B cell (primary cell): ENCODE data around the gene DAO. TPM values are rescaled to one million over a fixed set of nuclear protein-coding genes. Genes with fewer than 3 reads are reported as not detected.

Experiments used
- ATAC-seq: fragments of 200-7000 bp; cut with Tn5 transposase; one replicate; pipeline ENCODE4 v1.10.0; 2021; ENCODE audit warnings: low read depth, mild to moderate bottlenecking, moderate number of reproducible peaks, moderate library complexity
- CTCF ChIA-PET: fragments of 350-600 bp; sonication (Branson Sonifier 250); formaldehyde crosslinking; loops from one replicate; lab custom pipeline; 2021; ENCODE audit warnings: antibody characterized with exemption, inconsistent platforms; lab: Charles Lee
- POLR2A ChIA-PET: fragments of 350-600 bp; sonication (Branson Sonifier 250); formaldehyde crosslinking; loops from one replicate; lab custom pipeline; 2021; ENCODE audit warnings: antibody characterized with exemption; lab: Charles Lee
- DNase-seq: peaks from one replicate; pipeline ENCODE4 v3.0.0; 2013
- H2AFZ ChIP-seq: 2 replicates; pipeline ENCODE4 v1.6.1; 2012; ENCODE audit warnings: mild to moderate bottlenecking, low read depth, low read length; ENCODE audit not compliant: insufficient read depth, poor library complexity, severe bottlenecking
- H3K27ac ChIP-seq, 2 donors: 1 replicate in 1 of 2; 2 replicates in 1 of 2; pipeline ENCODE4 v1.5.1; 2012 to 2013; ENCODE audit warnings: low read length in 2 of 2, mild to moderate bottlenecking in 2 of 2, moderate library complexity in 1 of 2
- H3K27me3 ChIP-seq, 4 experiments: fragments of 200-600 bp in 1 of 4; sonication (generic) in 1 of 4; replicated peaks in 1 of 4; 1 replicate in 2 of 4; 2 replicates in 2 of 4; pipeline versions ENCODE4 v1.6.1 to v1.7.0; 2013 to 2016; ENCODE audit warnings: low read length in 3 of 4, mild to moderate bottlenecking in 2 of 4, mixed read lengths in 1 of 4, moderate library complexity in 1 of 4; ENCODE audit not compliant: insufficient read depth in 4 of 4, control insufficient read depth in 3 of 4; ENCODE audit errors: control extremely low read depth in 1 of 4
- H3K36me3 ChIP-seq, 2 experiments: replicated peaks in 1 of 2; 1 replicate in 1 of 2; 2 replicates in 1 of 2; pipeline versions ENCODE4 v1.6.1 to v1.7.1; 2013; ENCODE audit warnings: low read length in 1 of 2; ENCODE audit not compliant: insufficient read depth in 2 of 2, control insufficient read depth in 1 of 2; ENCODE audit errors: control extremely low read depth in 1 of 2, extremely low read depth in 1 of 2
- H3K4me1 ChIP-seq, 2 donors: fragments of 200-600 bp in 1 of 2; sonication (generic) in 1 of 2; 1 replicate in 1 of 2; 2 replicates in 1 of 2; pipeline versions ENCODE4 v1.5.1 to v1.6.1; 2013 to 2017; ENCODE audit warnings: low read length in 2 of 2; ENCODE audit not compliant: control insufficient read depth in 2 of 2, insufficient read depth in 2 of 2
- H3K4me2 ChIP-seq: replicated peaks from 2 replicates; pipeline ENCODE3; 2012; ENCODE audit warnings: mild to moderate bottlenecking, low read depth, low read length; ENCODE audit not compliant: poor library complexity, severe bottlenecking
- H3K4me3 ChIP-seq, 5 experiments: fragments of 200-600 bp in 1 of 5; sonication (generic) in 1 of 5; 1 replicate in 3 of 5; 2 replicates in 2 of 5; pipeline versions ENCODE4 v1.5.1 to v1.7.0; 2011 to 2016; ENCODE audit warnings: low read length in 4 of 5, mild to moderate bottlenecking in 4 of 5, low read depth in 2 of 5, control low read depth in 1 of 5, moderate library complexity in 1 of 5; ENCODE audit not compliant: insufficient read depth in 1 of 5; ENCODE audit errors: control extremely low read depth in 1 of 5, extremely low read depth in 1 of 5
- H3K79me2 ChIP-seq: fragments of 200-600 bp; sonication (generic); one replicate; pipeline ENCODE4 v1.6.0; 2016; ENCODE audit warnings: low read length; ENCODE audit not compliant: control insufficient read depth, insufficient read depth
- H3K9ac ChIP-seq: fragments of 200-600 bp; sonication (generic); 2 replicates; pipeline ENCODE4 v1.6.1; 2017; ENCODE audit warnings: mild to moderate bottlenecking, low read length, moderate library complexity
- H3K9me3 ChIP-seq, 3 donors: one replicate each; pipeline versions ENCODE4 v1.6.1 to v1.7.1; 2013; ENCODE audit warnings: low read length in 2 of 3; ENCODE audit not compliant: control insufficient read depth in 2 of 3, insufficient read depth in 1 of 3; ENCODE audit errors: control extremely low read depth in 1 of 3
- H4K20me1 ChIP-seq: 2 replicates; pipeline ENCODE4 v1.6.0; 2012; ENCODE audit warnings: mild to moderate bottlenecking, low read length; ENCODE audit not compliant: insufficient read depth, control insufficient read depth, poor library complexity, severe bottlenecking
- H3K27ac Mint-ChIP-seq: one replicate; pipeline ENCODE4 v1.8.0; 2021; ENCODE audit warnings: mixed read lengths
- H3K27me3 Mint-ChIP-seq: one replicate; pipeline ENCODE4 v1.8.0; 2021; ENCODE audit warnings: mixed read lengths
- H3K4me1 Mint-ChIP-seq: one replicate; pipeline ENCODE4 v1.8.0; 2021; ENCODE audit warnings: mixed read lengths
- H3K4me3 Mint-ChIP-seq: one replicate; pipeline ENCODE4 v1.8.0; 2021; ENCODE audit warnings: mixed read lengths
- H3K9me3 Mint-ChIP-seq: one replicate; pipeline ENCODE4 v1.8.0; 2022; ENCODE audit warnings: mixed read lengths; ENCODE audit not compliant: insufficient read depth
- CTCF ChIP-seq: fragments of 200-600 bp; IDR thresholded peaks from one replicate; pipeline ENCODE4 v1.8.0; 2022; ENCODE audit warnings: antibody characterized with exemption, mild to moderate bottlenecking
- EZH2 ChIP-seq: IDR thresholded peaks from 2 replicates; pipeline ENCODE4 v1.6.1; 2012; ENCODE audit warnings: borderline replicate concordance, low read depth, mild to moderate bottlenecking, moderate library complexity, low read length; ENCODE audit not compliant: insufficient read depth, poor library complexity, severe bottlenecking
- WGBS: methylation state at CpG from one replicate; pipeline ENCODE4 v1.1.5; 2013; ENCODE audit warnings: missing lambda C conversion rate; ENCODE audit not compliant: insufficient coverage; 5-methylcytosine and 5-hydroxymethylcytosine counted together
- intact Hi-C: fragments of 100-400 bp; cut with micrococcal nuclease; formaldehyde crosslinking; loops from one replicate; pipeline ENCODE4 v1.10.0; 2022
- polyA plus RNA-seq: library from polyadenylated mRNA; depleted of rRNA; stranded (reverse); fragments of >200 nt; gene quantifications from 2 replicates; pipeline ENCODE4 v1.2.3, GENCODE V29; 2012
- total RNA-seq, 2 donors: library from RNA; stranded (reverse); fragments of 120-200 nt in 1 of 2; gene quantifications; 1 replicate in 1 of 2; 2 replicates in 1 of 2; pipeline versions ENCODE4 v1.2.3 to v1.2.4, GENCODE V29; 2013 to 2022

Gene DAO
- total and polyA plus RNA-seq, 2 donors (not counting 1 experiment from before 2014, with no cell fraction given): not detected

GRCh38 chr12:108918960-108919642 lies 39.2 kb downstream of the DAO start:
- DNase-seq: no peak
- TF ChIP-seq CTCF (no peak), EZH2 (no peak)
- 96% methylated on average over 3 of the region's 3 CpGs for WGBS
- Histone ChIP-seq H3K27ac (no peak overlapping the region), H3K27me3 (no peaks in the 10 kb centered on the region), H3K4me3 (no peak overlapping the region), H3K36me3 (no peaks in the 10 kb centered on the region), H2AFZ (no peak overlapping the region), H3K79me2 (no peaks in the 10 kb centered on the region), H3K9ac (no peak overlapping the region), H3K4me2 (no peak overlapping the region), H3K9me3 (peaks cover 0 to 15% (median 10%) of the 10 kb centered on the region in 3 donors), H3K4me1 (no peaks in the 10 kb centered on the region), H4K20me1 (no peaks in the 10 kb centered on the region)
- Mint-ChIP-seq H3K27me3 (peaks cover 8% of the 10 kb centered on the region), H3K27ac (peak overlapping the region; percentile 34), H3K9me3 (peaks cover 4% of the 10 kb centered on the region), H3K4me3 (no peak overlapping the region), H3K4me1 (peaks cover 3% of the 10 kb centered on the region)
- ChIA-PET CTCF (interaction anchor here (0.7 to 1.0 kb wide), 2 partner anchors 11 to 32 kb away, joined by 3 read pairs; no protein-coding TSS in a partner anchor), POLR2A (interaction anchor here (0.6 kb wide), 1 partner anchor 225 kb away, joined by 6 read pairs; no protein-coding TSS in a partner anchor)
- intact Hi-C loops: no loop called here
- ATAC-seq: no peak

GRCh38 chr12:108921946-108922345 lies 42.1 kb downstream of the DAO start:
- H3K4me1 ChIP-seq: peaks cover 5 to 7% of the 10 kb centered on the region in 2 donors
- H3K27me3 ChIP-seq: no peaks in the 10 kb centered on the region
- H3K27ac ChIP-seq: no peak overlapping the region
- Mint-ChIP-seq H3K9me3 (peaks cover 6% of the 10 kb centered on the region), H3K4me1 (peaks cover 18% of the 10 kb centered on the region), H3K27me3 (peaks cover 3% of the 10 kb centered on the region), H3K4me3 (no peak overlapping the region), H3K27ac (no peak overlapping the region)
- 44% methylated on average over 1 of the region's 3 CpGs for WGBS
- ChIA-PET POLR2A (no interaction called here), CTCF (interaction anchor here (0.6 to 1.5 kb wide), 3 partner anchors 38 to 174 kb away, joined by 3 to 4 read pairs (median 3); no protein-coding TSS in a partner anchor)
- H3K36me3 ChIP-seq: no peaks in the 10 kb centered on the region
- H3K4me2 ChIP-seq: no peak overlapping the region
- H3K79me2 ChIP-seq: no peaks in the 10 kb centered on the region
- H3K4me3 ChIP-seq: no peak overlapping the region
- no peak for TF ChIP-seq EZH2
- TF ChIP-seq CTCF: no peak
- intact Hi-C loops: no loop called here
- DNase-seq: no peak
- H4K20me1 ChIP-seq: no peaks in the 10 kb centered on the region
- H2AFZ ChIP-seq: no peak overlapping the region
- ATAC-seq: no peak
- H3K9ac ChIP-seq: no peak overlapping the region
- H3K9me3 ChIP-seq: peaks cover 0 to 15% (median 10%) of the 10 kb centered on the region in 3 donors
